K562 (cell line): ENCODE data around the gene SLIT1. TPM values are rescaled to one million over a fixed set of nuclear protein-coding genes. Genes with fewer than 3 reads are reported as not detected.

Source experiments
- ATAC-seq: fragments of 200-7000 bp; cut with Tn5 transposase; 3 replicates; pipeline ENCODE4 v1.9.1; 2020; ENCODE audit warnings: moderate library complexity
- BruUV-seq: library from RNA; stranded (reverse); fragments of 400-500 nt; replicated peaks from 2 replicates; lab custom pipeline; 2021; lab: Mats Ljungman, UMichigan
- CTCF ChIA-PET: fragments of 300-600 bp; formaldehyde crosslinking; extraction: SDS; loops from one replicate; lab custom pipeline; 2021; ENCODE audit warnings: low intra/inter-chr PET ratio; lab: Yijun Ruan, JAX
- POLR2A ChIA-PET: fragments of 300-600, 350-650 bp; sonication (Branson Sonifier 250); formaldehyde crosslinking; extraction: SDS; loops from one replicate; lab custom pipeline; 2021; ENCODE audit warnings: antibody characterized with exemption, inconsistent platforms; lab: Yijun Ruan, JAX
- DNase-seq, 4 experiments: peaks; one replicate each; pipeline versions ENCODE4 v3.0.0 to v3.0.0-alpha.2; 2011 to 2018; ENCODE audit warnings: low spot score in 3 of 4, mixed read lengths in 3 of 4; ENCODE audit errors: extremely low read depth in 1 of 4
- FAIRE-seq: peaks from 2 replicates; lab custom pipeline; 2011; peaks lifted over from hg19 to GRCh38; lab: Jason Lieb, UNC
- H2AFZ ChIP-seq: 2 replicates; pipeline ENCODE4 v1.6.0; 2011; ENCODE audit warnings: low read depth, low read length, control low read depth, inconsistent platforms
- H3K27ac ChIP-seq: fragments of 200-600 bp; 3 replicates; pipeline ENCODE4 v1.8.0; 2011; ENCODE audit warnings: low read depth, mild to moderate bottlenecking, control low read depth, inconsistent platforms, low read length, moderate library complexity, mixed read lengths; ENCODE audit errors: extremely low read depth
- H3K27me3 ChIP-seq, 2 experiments: fragments of 300-600 bp in 1 of 2; 2 replicates in 1 of 2; 3 replicates in 1 of 2; pipeline versions ENCODE4 v1.6.0 to v1.8.0; 2011; ENCODE audit warnings: inconsistent platforms in 2 of 2, low read length in 2 of 2, mild to moderate bottlenecking in 1 of 2, mixed read lengths in 1 of 2, moderate library complexity in 1 of 2; ENCODE audit not compliant: control insufficient read depth in 2 of 2, insufficient read depth in 2 of 2
- H3K36me3 ChIP-seq: fragments of 300-600 bp; 3 replicates; pipeline ENCODE4 v1.8.0; 2011; ENCODE audit warnings: mild to moderate bottlenecking, low read length, inconsistent platforms; ENCODE audit not compliant: control insufficient read depth, insufficient read depth
- H3K4me1 ChIP-seq, 2 experiments: fragments of 200-600 bp in 1 of 2; replicated peaks in 1 of 2; 2 replicates in 1 of 2; 3 replicates in 1 of 2; pipeline versions ENCODE4 v1.5.1 to v1.8.0; 2011; ENCODE audit warnings: inconsistent platforms in 2 of 2, low read length in 2 of 2, mild to moderate bottlenecking in 1 of 2, mixed read lengths in 1 of 2, moderate library complexity in 1 of 2; ENCODE audit not compliant: control insufficient read depth in 2 of 2, insufficient read depth in 2 of 2
- H3K4me2 ChIP-seq: 2 replicates; pipeline ENCODE4 v1.6.1; 2011; ENCODE audit warnings: low read length, control low read depth, inconsistent platforms, mixed read lengths; ENCODE audit not compliant: insufficient read depth
- H3K4me3 ChIP-seq: fragments of 200-600 bp; sonication (generic), shearing (Covaris generic); 2 replicates; pipeline ENCODE4 v1.5.1; 2016; ENCODE audit warnings: control low read depth, inconsistent platforms
- H3K79me2 ChIP-seq: fragments of 200-600 bp; 3 replicates; pipeline ENCODE4 v1.8.0; 2011; ENCODE audit warnings: low read length, inconsistent platforms; ENCODE audit not compliant: control insufficient read depth, insufficient read depth
- H3K9ac ChIP-seq, 2 experiments: 2 replicates each; pipeline versions ENCODE4 v1.6.0 to v1.6.1; 2011; ENCODE audit warnings: low read depth in 2 of 2, low read length in 2 of 2, control low read depth in 1 of 2, inconsistent platforms in 1 of 2, mild to moderate bottlenecking in 1 of 2, mixed read lengths in 1 of 2; ENCODE audit not compliant: insufficient read depth in 1 of 2
- H3K9me1 ChIP-seq: one replicate; pipeline ENCODE4 v1.6.0; 2011; ENCODE audit warnings: inconsistent platforms, mild to moderate bottlenecking, low read length, moderate library complexity; ENCODE audit not compliant: control insufficient read depth, insufficient read depth
- H3K9me3 ChIP-seq: replicated peaks from 2 replicates; pipeline ENCODE4 v1.5.1; 2011; ENCODE audit warnings: low read depth, low read length, inconsistent platforms; ENCODE audit not compliant: control insufficient read depth, insufficient read depth
- H4K20me1 ChIP-seq: replicated peaks from 2 replicates; pipeline ENCODE4 v1.6.1; 2011; ENCODE audit warnings: low read length, inconsistent platforms, mixed read lengths; ENCODE audit not compliant: control insufficient read depth, insufficient read depth
- AFF1 ChIP-seq, 2 experiments: fragments of 450-650 bp; IDR thresholded peaks; 2 replicates each; pipeline ENCODE4 v1.6.1; 2018; ENCODE audit warnings: mild to moderate bottlenecking in 2 of 2, low read depth in 1 of 2; ENCODE audit not compliant: partially characterized antibody in 2 of 2
- EP400 ChIP-seq: fragments of 450-650 bp; IDR thresholded peaks from 2 replicates; pipeline ENCODE4 v1.6.1; 2017; ENCODE audit warnings: antibody characterized with exemption, mild to moderate bottlenecking, moderate library complexity
- ESRRB ChIP-seq: fragments of 250-450 bp; sonication (Bioruptor Pico); IDR thresholded peaks from 2 replicates; pipeline ENCODE4 v1.5.0; 2020; ENCODE audit warnings: mild to moderate bottlenecking, moderate library complexity, borderline replicate concordance
- GABPB1 ChIP-seq: sonication (generic); formaldehyde crosslinking; IDR thresholded peaks from 2 replicates; pipeline ENCODE4 v1.8.0; 2022; ENCODE audit warnings: mild to moderate bottlenecking, missing genetic modification reagents
- HNRNPH1 ChIP-seq: fragments of 200-400 bp; formaldehyde crosslinking; optimal IDR thresholded peaks from 2 replicates; pipeline ENCODE3; 2017; ENCODE audit warnings: low read depth, mild to moderate bottlenecking, low read length, moderate library complexity
- HNRNPUL1 ChIP-seq: fragments of 200-400 bp; formaldehyde crosslinking; IDR thresholded peaks from 2 replicates; pipeline ENCODE4 v1.6.1; 2017; ENCODE audit warnings: low read length
- MBD1 ChIP-seq: fragments of 250-450 bp; sonication (Bioruptor Pico); IDR thresholded peaks from 2 replicates; pipeline ENCODE4 v1.8.0; 2022; ENCODE audit warnings: inconsistent platforms
- NFRKB ChIP-seq: fragments of 450-650 bp; IDR thresholded peaks from 2 replicates; pipeline ENCODE4 v1.6.1; 2016; ENCODE audit warnings: low read depth
- POLR2AphosphoS5 ChIP-seq: IDR thresholded peaks from 2 replicates; pipeline ENCODE4 v1.6.1; 2011; ENCODE audit warnings: mild to moderate bottlenecking, low read depth, low read length, moderate library complexity; ENCODE audit not compliant: control insufficient read depth, insufficient read depth
- RBBP5 ChIP-seq: fragments of 200-600 bp; sonication (generic); IDR thresholded peaks from 2 replicates; pipeline ENCODE4 v1.6.1; 2012; ENCODE audit warnings: borderline replicate concordance, mild to moderate bottlenecking, low read length, control low read depth, inconsistent platforms; ENCODE audit not compliant: insufficient read depth, poor library complexity, severe bottlenecking
- RBM25 ChIP-seq: fragments of 200-400 bp; formaldehyde crosslinking; IDR thresholded peaks from 2 replicates; pipeline ENCODE4 v1.6.1; 2018; ENCODE audit warnings: low read length, low read depth, moderate library complexity; ENCODE audit not compliant: severe bottlenecking
- SFPQ ChIP-seq: fragments of 200-400 bp; formaldehyde crosslinking; IDR thresholded peaks from 2 replicates; pipeline ENCODE4 v1.6.1; 2017; ENCODE audit warnings: mild to moderate bottlenecking, low read depth, low read length, moderate library complexity
- ZNF57 ChIP-seq: fragments of 450-650 bp; formaldehyde crosslinking; IDR thresholded peaks from 2 replicates; pipeline ENCODE4 v1.4.0; 2020; ENCODE audit warnings: mild to moderate bottlenecking, moderate library complexity
- WGBS: fragments of 100-300 bp; shearing (Covaris generic); methylation state at CpG from one replicate; pipeline ENCODE4 v1.1.6; 2016; ENCODE audit warnings: low coverage, mixed read lengths; ENCODE audit not compliant: insufficient coverage; ENCODE audit errors: missing lambda C conversion rate; 5-methylcytosine and 5-hydroxymethylcytosine counted together
- in situ Hi-C: fragments of 300-500 bp; cut with MboI; formaldehyde crosslinking; loops from 4 replicates; pipeline ENCODE4 v1.15.0; 2018; ENCODE audit warnings: inconsistent platforms, mixed read lengths
- intact Hi-C: fragments of 100-400 bp; cut with micrococcal nuclease; formaldehyde crosslinking; loops from 2 replicates; pipeline ENCODE4 v1.14.2; 2022
- polyA plus RNA-seq, 8 experiments: library from polyadenylated mRNA; depleted of rRNA in 4 of 8; stranded (reverse) in 5 of 8; unstranded in 3 of 8; fragments of >200 nt; fragmentation: Nextera tagmentation in 2 of 8; fragmentation: Illumina TruSeq in 1 of 8; extraction: Ambion mirVana in 2 of 8; extraction: Trizol in 1 of 8; gene quantifications; 2 replicates each; pipeline versions ENCODE4 v1.2.1 to v1.2.3, GENCODE V29; 2011 to 2014; ENCODE audit warnings: inconsistent platforms in 1 of 8, missing spikeins in 1 of 8
- total RNA-seq, 7 experiments: library from RNA; depleted of rRNA in 6 of 7; stranded (reverse); fragments of >200 nt in 6 of 7; fragmentation: Illumina TruSeq in 2 of 7; extraction: Trizol in 2 of 7; gene quantifications; 2 replicates each; pipeline versions ENCODE4 v1.2.1 to v1.2.3, GENCODE V29; 2011 to 2021; ENCODE audit warnings: low replicate concordance in 1 of 7

Gene SLIT1
- total and polyA plus RNA-seq, 9 of the 15 experiments (the other 6 are each of a cell fraction or from before 2014, with no cell fraction given), result 0.01 to 0.11 (median 0.04) TPM; not detected in 3

GRCh38 chr10:97184971-97185325, 811 bp downstream of the SLIT1 start:
- WGBS, result 6% methylated on average over 13 of the region's 17 CpGs
- in situ Hi-C loops, result no loop called here
- Histone ChIP-seq H2AFZ (no peak overlapping the region), H3K9ac (no peak overlapping the region), H3K9me1 (no peaks in the 10 kb centered on the region), H3K27me3 (peaks cover 19 to 78% of the 10 kb centered on the region in 2 experiments), H4K20me1 (no peaks in the 10 kb centered on the region), H3K9me3 (no peaks in the 10 kb centered on the region), H3K79me2 (no peaks in the 10 kb centered on the region), H3K4me1 (peaks cover 0 to 10% of the 10 kb centered on the region in 2 experiments; a peak in 2 of 5 replicates), H3K27ac (no peak overlapping the region), H3K4me2 (no peak overlapping the region), H3K36me3 (no peaks in the 10 kb centered on the region), H3K4me3 (no peak overlapping the region)
- FAIRE-seq, result no peak
- POLR2A ChIA-PET, result interaction anchor here (0.6 kb wide), 1 partner anchor 611 kb away, joined by 3 read pairs; no protein-coding TSS in a partner anchor
- no TSS peak for BruUV-seq
- ATAC-seq, result no peak
- intact Hi-C loops, result no loop called here
- CTCF ChIA-PET, result no interaction called here
- no peak for DNase-seq
- no peak for TF ChIP-seq HNRNPH1
- no peak for TF ChIP-seq ESRRB (CRISPR knock-in tag)
- TF ChIP-seq GABPB1 (CRISPR knock-in tag), result no peak
- TF ChIP-seq NFRKB, result no peak
- no peak for TF ChIP-seq RBM25
- TF ChIP-seq MBD1 (CRISPR knock-in tag), result no peak
- no peak for TF ChIP-seq RBBP5
- no peak for TF ChIP-seq SFPQ
- TF ChIP-seq ZNF57 (CRISPR knock-in tag), result no peak
- no peak for TF ChIP-seq AFF1 (IDR thresholded peaks at IDR 0.05; ENCODE audit: low read depth in 1 of 2, partially characterized antibody in 2 of 2)
- TF ChIP-seq HNRNPUL1, result no peak
- no peak for TF ChIP-seq POLR2AphosphoS5
- no peak for TF ChIP-seq EP400
